GM18505 (cell line): ENCODE data around the gene SPTBN4.
"Not testable (repeated sequence)": the region's sequence is repeated elsewhere in the genome, so short reads cannot be mapped to it uniquely, and the experiment has no call there.

Experiments used
- ATAC-seq: cut with Tn5 transposase; IDR thresholded peaks from one replicate; pipeline ENCODE4 v1.9.1; 2021; ENCODE audit not compliant: unreplicated experiment
- POLR2A ChIP-seq: IDR thresholded peaks from 4 replicates; pipeline ENCODE4 v1.6.1; 2011; ENCODE audit warnings: borderline replicate concordance; ENCODE audit not compliant: insufficient read depth, insufficient read length; ENCODE audit errors: extremely low read depth

Gene SPTBN4

GRCh38 chr19:40619333-40620160 is 152.7 kb downstream of the SPTBN4 start:
- ATAC-seq, result no peak
- TF ChIP-seq POLR2A, result no peak

- no peak for ATAC-seq
- TF ChIP-seq POLR2A, result no peak
Observed at GRCh38 chr19:40620161-40620485, 153.3 kb downstream of the SPTBN4 start.

GRCh38 chr19:40621283-40621682 is 154.5 kb downstream of the SPTBN4 start:
- no peak for TF ChIP-seq POLR2A
- no peak for ATAC-seq

GRCh38 chr19:40621966-40622772 is 155.4 kb downstream of the SPTBN4 start:
- no peak for ATAC-seq
- no peak for TF ChIP-seq POLR2A

- no peak for ATAC-seq
- TF ChIP-seq POLR2A, result no peak
Observed at GRCh38 chr19:40622773-40623075, 155.9 kb downstream of the SPTBN4 start.

- no peak for TF ChIP-seq POLR2A
- ATAC-seq, result no peak
Observed at GRCh38 chr19:40623403-40624251, 156.8 kb downstream of the SPTBN4 start.

- ATAC-seq, result not testable (repeated sequence)
Observed at GRCh38 chr19:40624369-40625153, 157.8 kb downstream of the SPTBN4 start.

GRCh38 chr19:40625406-40626120 is 158.8 kb downstream of the SPTBN4 start:
- ATAC-seq, result no peak
- no peak for TF ChIP-seq POLR2A
